Prostate gland (tissue), 2 donors: ENCODE results near the gene XKR3.

Source experiments
- POLR2A ChIP-seq: fragments of 450-650 bp; IDR thresholded peaks from one replicate; pipeline ENCODE4 v1.6.1; 2016; ENCODE audit warnings: antibody characterized with exemption, mild to moderate bottlenecking
- TF ChIP-seq, protein P1 (sequence below), 4 experiments: fragments of 200-600 bp in 2 of 4; fragments of 450-650 bp in 2 of 4; sonication (generic) in 2 of 4; IDR thresholded peaks; 1 replicate in 3 of 4; 2 replicates in 1 of 4; pipeline ENCODE4 v1.5.1; 2016 to 2019; ENCODE audit warnings: antibody characterized with exemption in 4 of 4, mild to moderate bottlenecking in 2 of 4, moderate library complexity in 2 of 4

DNA sequence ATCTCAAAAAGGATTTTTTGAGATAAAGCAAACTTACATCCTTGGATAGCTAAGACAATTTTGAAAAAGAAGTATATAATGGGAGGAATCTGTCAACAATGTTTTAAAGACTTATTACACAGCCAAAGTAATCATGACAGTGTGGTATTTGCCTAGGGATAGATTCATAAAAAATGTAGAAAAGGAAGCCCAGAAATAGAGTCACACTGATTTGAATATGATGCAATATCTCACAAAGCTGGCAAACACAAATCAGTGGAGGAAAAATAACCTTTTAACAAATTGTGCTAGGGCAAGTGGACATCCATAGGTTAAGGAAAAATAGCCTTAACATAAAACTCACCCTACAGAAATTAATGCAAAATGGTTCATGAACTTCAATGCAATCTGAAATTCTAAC lies 6.0 kb downstream of the XKR3 start:
- TF ChIP-seq POLR2A: no peak
- TF ChIP-seq, protein P1, sequence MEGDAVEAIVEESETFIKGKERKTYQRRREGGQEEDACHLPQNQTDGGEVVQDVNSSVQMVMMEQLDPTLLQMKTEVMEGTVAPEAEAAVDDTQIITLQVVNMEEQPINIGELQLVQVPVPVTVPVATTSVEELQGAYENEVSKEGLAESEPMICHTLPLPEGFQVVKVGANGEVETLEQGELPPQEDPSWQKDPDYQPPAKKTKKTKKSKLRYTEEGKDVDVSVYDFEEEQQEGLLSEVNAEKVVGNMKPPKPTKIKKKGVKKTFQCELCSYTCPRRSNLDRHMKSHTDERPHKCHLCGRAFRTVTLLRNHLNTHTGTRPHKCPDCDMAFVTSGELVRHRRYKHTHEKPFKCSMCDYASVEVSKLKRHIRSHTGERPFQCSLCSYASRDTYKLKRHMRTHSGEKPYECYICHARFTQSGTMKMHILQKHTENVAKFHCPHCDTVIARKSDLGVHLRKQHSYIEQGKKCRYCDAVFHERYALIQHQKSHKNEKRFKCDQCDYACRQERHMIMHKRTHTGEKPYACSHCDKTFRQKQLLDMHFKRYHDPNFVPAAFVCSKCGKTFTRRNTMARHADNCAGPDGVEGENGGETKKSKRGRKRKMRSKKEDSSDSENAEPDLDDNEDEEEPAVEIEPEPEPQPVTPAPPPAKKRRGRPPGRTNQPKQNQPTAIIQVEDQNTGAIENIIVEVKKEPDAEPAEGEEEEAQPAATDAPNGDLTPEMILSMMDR (IDR thresholded peaks at IDR 0.05): no peak
